HG02852 (cell line): Measurements from ENCODE around the gene EIF3C.
"Not testable (repeated sequence)": the region's sequence is repeated elsewhere in the genome, so short reads cannot be mapped to it uniquely, and the experiment has no call there.

Experiments
- ATAC-seq: cut with Tn5 transposase; IDR thresholded peaks from one replicate; pipeline ENCODE4 v1.9.1; 2021; ENCODE audit warnings: mild to moderate bottlenecking, moderate library complexity; ENCODE audit not compliant: unreplicated experiment

Gene EIF3C, protein sequence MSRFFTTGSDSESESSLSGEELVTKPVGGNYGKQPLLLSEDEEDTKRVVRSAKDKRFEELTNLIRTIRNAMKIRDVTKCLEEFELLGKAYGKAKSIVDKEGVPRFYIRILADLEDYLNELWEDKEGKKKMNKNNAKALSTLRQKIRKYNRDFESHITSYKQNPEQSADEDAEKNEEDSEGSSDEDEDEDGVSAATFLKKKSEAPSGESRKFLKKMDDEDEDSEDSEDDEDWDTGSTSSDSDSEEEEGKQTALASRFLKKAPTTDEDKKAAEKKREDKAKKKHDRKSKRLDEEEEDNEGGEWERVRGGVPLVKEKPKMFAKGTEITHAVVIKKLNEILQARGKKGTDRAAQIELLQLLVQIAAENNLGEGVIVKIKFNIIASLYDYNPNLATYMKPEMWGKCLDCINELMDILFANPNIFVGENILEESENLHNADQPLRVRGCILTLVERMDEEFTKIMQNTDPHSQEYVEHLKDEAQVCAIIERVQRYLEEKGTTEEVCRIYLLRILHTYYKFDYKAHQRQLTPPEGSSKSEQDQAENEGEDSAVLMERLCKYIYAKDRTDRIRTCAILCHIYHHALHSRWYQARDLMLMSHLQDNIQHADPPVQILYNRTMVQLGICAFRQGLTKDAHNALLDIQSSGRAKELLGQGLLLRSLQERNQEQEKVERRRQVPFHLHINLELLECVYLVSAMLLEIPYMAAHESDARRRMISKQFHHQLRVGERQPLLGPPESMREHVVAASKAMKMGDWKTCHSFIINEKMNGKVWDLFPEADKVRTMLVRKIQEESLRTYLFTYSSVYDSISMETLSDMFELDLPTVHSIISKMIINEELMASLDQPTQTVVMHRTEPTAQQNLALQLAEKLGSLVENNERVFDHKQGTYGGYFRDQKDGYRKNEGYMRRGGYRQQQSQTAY

DNA sequence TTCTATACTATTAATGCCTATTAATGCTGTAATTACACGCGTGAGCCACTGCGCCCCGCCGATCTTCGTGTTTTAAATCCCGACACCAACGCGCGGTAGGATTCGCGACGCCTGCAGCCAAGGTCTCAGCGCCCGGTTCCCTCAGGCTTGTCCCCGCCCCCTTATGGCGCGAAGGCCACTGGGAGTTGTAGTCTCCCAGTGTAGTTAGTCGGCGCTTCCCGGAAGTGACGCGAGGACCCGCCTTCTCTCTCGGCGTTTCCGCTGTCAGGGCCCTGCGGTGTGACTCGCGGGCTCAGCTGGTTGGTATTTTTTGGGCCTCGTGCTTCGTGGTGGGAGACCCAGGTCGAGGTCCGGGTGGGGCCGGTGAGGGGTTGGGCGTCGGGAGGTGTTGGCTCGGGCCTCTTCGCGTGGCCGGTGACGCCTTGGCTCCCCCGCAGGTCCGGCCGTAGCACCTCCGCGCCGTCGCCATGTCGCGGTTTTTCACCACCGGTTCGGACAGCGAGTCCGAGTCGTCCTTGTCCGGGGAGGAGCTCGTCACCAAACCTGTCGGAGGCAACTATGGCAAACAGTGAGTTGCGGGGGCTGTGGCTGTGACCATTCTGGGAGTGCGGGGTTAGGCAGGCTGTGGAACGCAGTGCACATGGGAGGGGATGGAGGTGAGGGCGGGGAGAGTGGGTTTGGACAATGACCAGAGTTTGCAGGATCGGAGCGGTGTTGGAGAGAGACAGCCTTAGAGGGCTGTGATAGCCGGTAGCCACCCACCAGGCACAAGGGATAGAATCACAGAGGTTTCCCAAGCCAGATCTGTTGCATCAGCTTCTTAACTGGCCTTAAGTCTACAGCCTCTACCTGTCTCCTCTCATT, at the start of gene EIF3C:
TSS of gene EIF3C (plus strand) at position 245 of the 864 bp plus-strand sequence. CDS start at position 468, 223 bp downstream.
- peak; percentile 98 for ATAC-seq

DNA sequence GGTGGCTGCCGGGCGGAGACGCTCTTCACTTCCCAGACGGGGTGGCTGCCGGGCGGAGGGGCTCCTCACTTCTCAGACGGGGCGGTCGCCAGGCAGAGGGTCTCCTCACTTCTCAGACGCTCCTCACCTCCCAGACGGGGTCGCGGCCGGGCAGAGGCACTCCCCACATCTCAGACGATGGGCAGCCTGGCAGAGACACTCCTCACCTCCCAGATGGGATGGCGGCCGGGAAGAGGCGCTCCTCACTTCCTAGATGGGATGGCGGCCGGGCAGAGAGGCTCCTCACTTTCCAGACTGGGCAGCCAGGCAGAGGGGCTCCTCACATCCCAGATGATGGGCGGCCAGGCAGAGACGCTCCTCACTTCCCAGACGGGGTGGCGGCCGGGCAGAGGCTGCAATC, 45.0 kb upstream of the EIF3C start:
- ATAC-seq, result not testable (repeated sequence)

DNA sequence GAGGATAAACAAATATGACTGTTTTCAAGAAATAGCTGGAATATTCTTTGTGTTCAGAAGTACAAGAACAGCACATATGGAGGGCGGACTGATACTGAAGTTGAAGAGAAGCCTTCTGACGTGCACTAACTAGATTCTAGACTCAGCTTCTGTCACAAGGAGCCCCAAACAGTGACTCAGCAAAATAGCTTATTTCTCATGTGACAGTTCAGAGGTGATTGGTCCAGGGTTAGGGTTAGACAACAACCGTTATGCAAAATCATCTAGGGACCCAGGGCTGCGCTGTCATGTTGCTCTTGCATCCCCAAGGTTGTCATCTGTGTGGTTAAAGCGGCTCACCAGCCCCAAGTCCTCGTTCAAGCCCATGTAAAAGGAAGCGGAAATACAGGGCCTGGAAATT, 43.8 kb upstream of the EIF3C start:
- ATAC-seq, result not testable (repeated sequence)

DNA sequence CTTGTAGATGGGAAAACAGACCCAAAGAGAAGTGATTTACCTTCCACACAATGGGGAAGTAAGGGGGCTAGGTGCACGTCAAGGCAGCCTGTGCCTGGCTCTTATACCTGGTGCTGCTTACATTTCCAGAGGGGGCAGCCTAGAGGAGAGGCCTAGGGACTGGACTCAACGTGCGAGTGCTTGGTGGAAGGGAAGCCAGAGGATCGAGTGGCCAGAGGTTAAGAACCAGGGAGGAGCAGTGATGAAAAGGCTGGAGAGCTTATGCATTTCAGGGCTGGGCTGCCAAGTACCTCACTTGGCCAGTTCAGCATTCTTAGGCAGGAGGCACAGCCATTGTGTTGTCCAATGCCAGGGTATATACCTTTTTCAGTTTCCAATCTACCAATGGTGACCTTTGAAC, 43.1 kb upstream of the EIF3C start:
- ATAC-seq, result not testable (repeated sequence)

DNA sequence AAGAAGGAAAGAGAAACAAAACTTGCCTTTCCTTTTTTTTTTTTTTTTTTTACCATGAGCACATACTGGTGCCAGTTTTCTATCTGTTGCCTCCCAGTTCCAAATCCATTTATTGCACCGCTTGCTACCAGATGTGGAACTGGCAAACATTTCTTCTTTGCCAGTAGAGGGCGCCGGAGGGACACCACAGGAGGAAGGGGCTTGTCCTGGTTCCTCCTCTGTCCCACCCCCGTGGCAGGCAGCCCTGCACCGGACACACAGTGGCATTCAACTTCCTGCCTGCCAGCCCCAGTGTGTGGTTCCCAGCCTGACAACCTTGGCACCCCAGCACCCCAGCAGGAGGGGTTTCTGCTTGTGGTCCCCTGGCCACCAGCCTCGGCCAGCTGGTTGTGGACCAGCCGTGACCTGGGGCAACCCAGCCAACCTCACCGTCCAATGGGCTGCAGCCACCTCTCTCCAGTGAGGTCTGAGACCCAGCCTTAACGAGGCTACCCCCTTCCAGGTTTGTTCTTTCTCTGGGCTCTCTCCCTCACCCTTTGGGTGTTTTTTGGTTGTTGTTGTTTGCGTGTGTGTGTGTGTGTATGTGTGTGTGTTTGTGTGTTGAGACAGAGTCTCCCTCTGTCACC, 22.8 kb upstream of the EIF3C start:
- not testable (repeated sequence) for ATAC-seq

DNA sequence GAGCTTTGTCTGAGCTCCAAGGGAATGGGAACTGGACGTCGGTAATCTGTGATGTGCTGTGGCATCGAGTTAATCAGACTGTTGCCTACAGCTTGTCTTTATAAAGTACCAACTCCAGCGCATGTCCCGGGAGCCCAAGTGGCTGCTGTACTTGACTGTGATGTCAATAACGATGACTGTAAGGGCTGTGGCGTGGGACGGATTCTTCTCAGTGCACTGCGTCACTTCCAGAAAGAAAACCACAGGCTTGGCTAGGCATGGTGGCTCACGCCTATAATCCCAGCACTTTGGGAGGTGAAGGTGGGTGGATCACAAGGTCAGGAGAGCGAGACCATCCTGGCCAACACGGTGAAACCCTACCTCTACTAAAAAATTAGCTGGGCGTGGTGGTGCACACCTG, 21.8 kb upstream of the EIF3C start:
- not testable (repeated sequence) for ATAC-seq

DNA sequence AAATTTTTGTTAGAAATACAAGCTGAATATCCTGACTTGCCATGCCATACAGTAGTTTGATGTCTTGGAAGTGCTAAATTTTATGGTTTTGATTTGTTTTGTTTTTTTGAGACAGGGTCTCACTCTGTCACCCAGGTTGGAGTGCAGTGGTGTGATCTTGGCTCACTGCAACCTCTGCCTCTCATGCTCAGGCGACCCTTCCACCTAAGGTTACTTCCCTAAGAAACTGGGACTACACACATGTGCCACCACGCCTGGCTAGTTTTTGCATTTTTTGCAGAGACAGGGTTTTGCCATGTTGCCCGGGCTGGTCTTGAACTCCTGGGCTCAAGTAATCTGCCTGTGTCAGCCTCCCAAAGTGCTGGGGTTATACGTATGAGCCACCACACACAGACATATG, 19.5 kb upstream of the EIF3C start:
- not testable (repeated sequence) for ATAC-seq

DNA sequence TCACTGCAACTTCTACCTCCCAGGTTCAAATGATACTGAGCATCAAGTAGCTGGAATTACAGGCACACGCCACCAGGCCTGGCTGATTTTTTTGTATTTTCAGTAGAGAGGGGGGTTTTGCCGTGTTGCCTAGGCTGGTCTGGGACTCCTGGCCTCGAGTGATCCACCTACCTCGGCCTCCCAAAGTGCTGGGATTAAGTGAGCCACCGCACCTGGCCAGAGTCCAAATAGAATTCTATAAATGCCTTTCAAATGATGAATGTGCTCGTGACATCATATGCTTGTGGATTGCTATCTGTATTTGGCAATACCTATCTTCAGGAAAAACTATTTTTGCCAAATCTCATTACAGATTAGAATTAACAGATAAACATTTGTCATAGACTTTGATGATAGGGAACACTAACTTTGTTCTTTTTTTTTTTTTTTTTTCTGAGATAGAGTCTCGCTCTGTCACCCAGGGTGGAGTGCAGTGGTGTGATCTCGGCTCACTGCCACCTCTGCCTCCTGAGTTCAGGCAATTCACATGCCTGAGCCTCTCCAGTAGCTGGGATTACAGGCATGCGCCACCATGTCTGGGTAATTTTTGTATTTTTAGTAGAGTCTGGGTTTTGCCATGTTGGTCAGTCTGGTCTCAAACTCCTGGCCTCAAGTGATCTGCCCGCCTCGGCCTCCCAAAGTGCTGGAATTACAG, 17.9 kb upstream of the EIF3C start:
- not testable (repeated sequence) for ATAC-seq

DNA sequence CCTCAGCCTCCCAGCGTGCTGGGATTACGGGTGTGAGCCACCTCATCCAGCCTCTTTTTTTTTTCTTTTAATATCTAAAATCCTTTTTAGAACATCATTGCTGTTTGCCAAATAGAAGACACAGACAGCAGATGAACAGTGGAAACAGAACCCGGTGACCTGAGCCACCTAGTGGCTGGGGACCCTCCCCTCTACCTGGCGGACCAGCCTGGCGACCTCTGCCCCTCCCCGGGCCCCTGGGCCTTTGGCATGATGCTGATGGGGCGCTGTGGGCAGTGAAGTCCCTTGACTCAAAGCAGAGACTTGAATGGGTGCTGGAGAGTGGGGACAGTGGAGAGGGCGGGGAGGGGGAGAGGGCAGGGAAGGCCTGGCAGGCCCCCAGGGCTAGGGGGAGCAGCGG, 11.5 kb upstream of the EIF3C start:
- ATAC-seq, result not testable (repeated sequence)

DNA sequence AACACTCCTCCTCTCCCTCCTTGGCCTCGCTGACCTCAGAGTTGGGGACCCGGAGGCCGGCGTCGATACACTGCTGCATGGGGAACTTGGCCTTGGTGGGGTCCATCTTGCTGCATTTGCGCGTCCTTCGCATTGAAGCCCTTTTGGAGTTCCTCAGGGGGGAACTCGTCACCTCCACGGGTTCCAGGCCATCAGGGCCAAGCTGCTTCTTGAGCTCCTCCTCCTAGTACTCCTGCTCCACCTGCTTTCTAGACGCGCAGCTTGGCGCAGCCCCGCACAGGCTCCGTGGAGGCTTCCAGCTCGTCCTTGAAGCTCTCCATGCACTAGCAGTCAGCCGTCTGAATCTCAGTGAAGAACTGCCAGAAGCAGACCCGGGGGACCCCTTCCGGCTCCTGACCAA, 10.9 kb upstream of the EIF3C start:
- not testable (repeated sequence) for ATAC-seq

DNA sequence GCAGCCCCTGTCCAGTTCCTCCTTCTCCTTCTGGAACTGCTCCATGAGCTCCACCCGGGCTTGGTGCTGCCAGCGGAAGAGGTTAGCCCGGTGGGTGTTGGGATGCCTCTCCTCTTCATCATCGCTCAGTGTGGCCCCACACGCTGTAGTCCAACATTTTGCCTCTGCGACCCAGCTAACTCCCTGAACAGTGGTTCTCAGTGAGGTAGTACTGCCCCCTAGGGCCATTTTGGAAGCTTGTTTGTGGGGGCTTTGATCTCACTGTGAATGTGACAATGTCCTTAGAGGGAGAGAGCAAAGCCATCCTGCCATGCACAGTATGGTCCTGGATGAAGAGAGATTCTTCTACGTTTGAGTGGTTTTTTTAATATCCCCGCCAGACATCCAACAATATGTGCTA, 9.9 kb upstream of the EIF3C start:
- not testable (repeated sequence) for ATAC-seq

DNA sequence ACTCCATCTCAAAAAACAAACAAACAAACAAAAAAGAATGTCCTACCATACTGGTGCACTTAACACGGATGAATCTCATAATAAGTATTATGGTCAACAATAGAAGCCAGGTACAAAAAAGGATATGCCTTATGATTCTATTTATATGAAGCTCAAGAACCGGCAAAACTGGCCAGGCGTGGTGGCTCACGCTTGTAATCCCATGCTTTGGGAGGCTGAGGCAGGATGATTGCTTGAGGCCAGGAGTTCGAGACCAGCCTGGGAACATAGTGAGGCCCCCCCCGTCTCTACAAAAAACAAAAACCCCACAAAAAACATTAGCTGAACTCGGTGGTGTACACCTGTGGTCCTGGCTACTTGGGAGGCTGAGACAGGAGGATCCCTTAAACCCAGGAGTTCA, 7.0 kb upstream of the EIF3C start:
- ATAC-seq, result not testable (repeated sequence)

DNA sequence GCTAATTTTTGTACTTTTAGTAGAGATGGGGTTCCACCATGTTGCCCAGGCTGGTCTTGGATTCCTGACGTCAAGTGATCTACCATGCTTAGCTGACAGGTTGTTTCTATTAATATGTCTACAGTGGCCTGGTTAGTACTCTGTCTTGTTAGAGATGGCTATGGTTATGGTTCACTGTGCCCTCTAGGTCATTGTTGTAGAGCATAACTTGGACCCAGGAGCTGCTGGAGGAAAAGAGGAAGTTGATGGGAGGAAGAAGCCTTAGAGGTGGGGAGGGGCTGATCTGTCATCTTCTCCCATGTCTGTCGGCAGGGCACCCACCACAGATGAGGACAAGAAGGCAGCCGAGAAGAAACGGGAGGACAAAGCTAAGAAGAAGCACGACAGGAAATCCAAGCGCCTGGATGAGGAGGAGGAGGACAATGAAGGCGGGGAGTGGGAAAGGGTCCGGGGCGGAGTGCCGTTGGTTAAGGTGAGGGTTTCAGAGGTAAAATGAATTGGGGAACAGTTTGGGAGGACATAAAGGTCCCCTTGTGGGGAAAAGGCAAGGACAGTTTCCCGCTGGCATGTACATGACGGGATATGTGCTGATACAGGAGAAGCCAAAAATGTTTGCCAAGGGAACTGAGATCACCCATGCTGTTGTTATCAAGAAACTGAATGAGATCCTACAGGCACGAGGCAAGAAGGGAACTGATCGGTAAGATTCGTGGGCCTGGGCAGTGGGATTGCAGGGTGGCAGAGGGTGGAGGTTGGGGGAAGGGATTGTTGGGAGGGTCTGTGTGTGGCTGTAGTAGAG, 11.8 kb downstream of the EIF3C start:
- ATAC-seq, result not testable (repeated sequence)

DNA sequence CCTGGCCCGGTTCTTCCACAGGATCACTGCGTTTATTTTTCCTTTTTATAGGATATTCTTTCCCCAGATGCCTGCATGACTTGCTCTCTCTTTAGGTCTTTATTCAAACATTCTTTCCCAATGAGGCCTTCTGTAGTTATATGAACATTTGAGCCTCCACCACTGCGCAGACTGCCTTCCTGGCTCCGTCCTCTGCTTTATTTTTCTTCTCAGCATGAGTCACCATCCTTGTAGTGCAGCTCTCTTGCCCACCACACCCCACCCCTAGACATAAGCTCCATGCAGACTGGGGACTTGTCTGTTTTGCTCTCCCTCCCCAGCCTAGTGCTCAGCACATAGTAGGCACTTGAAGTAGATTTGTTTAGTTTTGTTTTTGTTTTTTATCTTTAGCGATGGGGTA, 20.0 kb downstream of the EIF3C start:
- ATAC-seq, result not testable (repeated sequence)

DNA sequence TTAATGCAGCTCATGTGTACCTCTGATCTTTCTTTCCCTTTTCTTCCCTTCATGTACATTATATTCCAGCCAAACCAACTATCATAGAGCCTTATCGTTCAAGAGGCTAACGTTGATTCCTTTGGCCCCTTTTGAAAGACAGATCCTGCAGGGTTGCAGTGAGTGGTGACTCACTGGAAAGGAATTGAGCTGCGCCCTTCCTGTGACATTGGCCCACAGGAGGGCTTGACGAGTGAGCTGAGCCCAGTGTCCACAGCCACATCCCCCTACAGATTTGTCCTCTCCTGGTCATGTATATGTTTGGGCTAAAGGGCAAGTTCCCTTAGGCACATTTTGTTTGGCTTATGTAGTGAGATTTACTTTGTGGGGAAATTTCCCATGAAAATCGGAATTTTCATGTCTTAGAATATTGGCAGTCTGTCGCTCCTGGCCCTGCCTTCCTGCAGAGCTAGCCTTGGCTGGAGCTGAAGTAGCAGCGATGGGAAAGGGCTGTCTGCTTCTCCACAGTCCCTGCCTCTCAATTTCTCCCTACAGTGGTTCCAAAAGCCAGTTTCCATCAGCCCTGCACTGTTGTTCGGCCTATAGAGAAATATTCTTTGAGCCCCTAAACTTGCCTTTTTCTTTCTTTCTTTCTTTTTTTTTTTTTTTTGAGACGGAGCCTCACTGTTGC, 21.3 kb downstream of the EIF3C start:
- not testable (repeated sequence) for ATAC-seq

DNA sequence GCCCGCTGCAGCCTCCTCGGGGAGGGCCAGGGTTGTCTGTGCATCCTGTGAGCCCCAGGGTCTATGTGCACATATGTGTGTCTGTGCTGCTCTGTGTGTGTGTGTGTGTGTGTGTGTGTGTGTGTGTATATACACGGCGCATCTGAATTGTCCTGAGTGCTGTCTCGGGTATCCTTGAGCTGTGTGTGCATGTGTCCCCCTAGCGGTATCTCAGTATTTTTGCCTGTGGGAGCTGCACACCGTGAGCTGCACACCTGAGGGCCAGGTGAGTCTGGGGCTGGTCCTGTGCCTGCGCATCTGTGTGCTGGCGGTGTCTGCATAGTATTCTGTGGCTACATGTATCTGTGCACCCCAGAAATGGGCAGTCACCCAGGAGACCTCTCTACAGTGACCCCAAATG, 28.5 kb downstream of the EIF3C start:
- ATAC-seq, result not testable (repeated sequence)

DNA sequence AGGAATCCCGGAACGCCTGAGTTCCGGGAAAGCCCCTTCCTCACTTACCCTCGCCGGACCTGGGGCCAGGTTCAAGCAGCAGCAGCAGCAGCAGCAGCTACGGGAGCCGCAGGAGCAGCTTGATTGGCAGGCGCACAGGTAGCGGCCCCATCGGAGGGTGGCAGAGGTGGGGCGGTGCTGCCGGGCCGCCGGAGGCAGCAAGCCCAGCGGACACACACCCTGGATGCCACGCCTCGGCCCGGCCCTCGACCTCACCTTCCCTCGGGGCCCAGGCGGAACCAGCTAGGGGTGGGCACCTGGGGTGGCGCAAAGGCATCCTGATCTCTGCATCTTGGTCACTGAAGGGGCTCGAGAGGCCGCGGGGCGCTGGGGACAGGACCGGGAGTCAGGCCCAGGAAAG, 29.4 kb downstream of the EIF3C start:
- ATAC-seq, result not testable (repeated sequence)

DNA sequence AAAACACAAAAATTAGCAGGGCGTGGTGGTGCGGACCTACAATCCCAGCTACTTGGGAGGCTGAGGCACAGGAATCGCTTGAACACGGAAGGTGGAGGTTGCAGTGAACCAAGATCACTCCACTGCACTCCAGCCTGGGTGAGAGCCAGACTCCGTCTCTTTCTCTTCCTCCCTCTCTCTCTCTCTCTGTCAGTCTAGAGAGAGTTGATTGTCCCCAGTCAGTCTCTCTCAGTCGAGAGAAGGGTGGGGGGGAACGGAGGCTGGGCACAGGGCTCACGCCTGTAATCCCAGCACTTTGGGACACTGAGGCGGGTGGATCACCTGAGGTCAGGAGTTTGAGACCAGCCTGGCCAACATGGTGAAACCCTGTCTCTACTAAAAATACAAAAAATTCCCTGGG, 30.0 kb downstream of the EIF3C start:
- ATAC-seq, result not testable (repeated sequence)
